ACC112 (cell line): Measurements from ENCODE around the gene PACS1.
"Not testable (repeated sequence)": the region's sequence is repeated elsewhere in the genome, so short reads cannot be mapped to it uniquely, and the experiment has no call there.

Source experiments
- H2AFZ ChIP-seq: fragments of 200-600 bp; sonication (generic); one replicate; pipeline ENCODE4 v1.6.0; 2017; ENCODE audit warnings: antibody characterized with exemption, low read length; ENCODE audit not compliant: unreplicated experiment
- H3K27ac ChIP-seq: fragments of 200-600 bp; sonication (generic); 2 replicates; pipeline ENCODE4 v1.5.1; 2014; ENCODE audit warnings: low read depth, mild to moderate bottlenecking, antibody characterized with exemption, low read length, moderate library complexity
- H3K27me3 ChIP-seq: fragments of 200-600 bp; sonication (generic); 2 replicates; pipeline ENCODE4 v1.6.1; 2014; ENCODE audit warnings: mild to moderate bottlenecking, antibody characterized with exemption, low read length, moderate library complexity, mixed read lengths; ENCODE audit not compliant: insufficient read depth
- H3K36me3 ChIP-seq: fragments of 200-600 bp; sonication (generic); 2 replicates; pipeline ENCODE4 v1.6.1; 2016; ENCODE audit warnings: mild to moderate bottlenecking, antibody characterized with exemption, low read length, moderate library complexity, mixed read lengths; ENCODE audit not compliant: insufficient read depth
- H3K4me1 ChIP-seq: fragments of 200-600 bp; sonication (generic); one replicate; pipeline ENCODE4 v1.6.1; 2016; ENCODE audit warnings: low read length, mixed read lengths; ENCODE audit not compliant: insufficient read depth, unreplicated experiment, control insufficient read depth
- H3K4me3 ChIP-seq: fragments of 200-600 bp; sonication (generic); 2 replicates; pipeline ENCODE4 v1.5.1; 2014; ENCODE audit warnings: mild to moderate bottlenecking, low read depth, low read length
- H3K79me2 ChIP-seq: fragments of 200-600 bp; sonication (generic); one replicate; pipeline ENCODE4 v1.6.0; 2016; ENCODE audit warnings: low read length; ENCODE audit not compliant: control insufficient read depth, unreplicated experiment, insufficient read depth

The PACS1 gene

DNA sequence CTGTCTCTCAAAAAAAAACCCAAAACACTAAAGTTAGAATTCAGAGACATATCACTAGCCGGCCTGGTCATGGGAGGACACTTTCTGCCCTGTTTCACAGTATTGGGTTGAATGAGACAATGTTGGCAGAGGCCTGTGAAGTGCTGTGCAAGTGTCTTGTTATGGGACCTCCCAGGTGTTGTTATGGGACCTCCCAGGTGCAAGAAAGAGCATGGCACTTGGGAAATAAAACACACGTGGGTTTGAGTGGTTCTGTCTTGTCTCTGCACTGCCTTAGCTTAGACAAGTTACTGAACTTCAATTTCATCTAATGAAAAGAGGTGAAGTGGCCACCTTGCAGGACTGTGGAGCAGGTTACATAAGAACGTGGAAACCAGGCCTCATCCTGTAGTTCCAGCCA is 169.4 kb downstream of the PACS1 start:
- no peaks in the 10 kb centered on the region for H3K79me2 ChIP-seq
- no peaks in the 10 kb centered on the region for H3K27me3 ChIP-seq
- H2AFZ ChIP-seq, result no peak overlapping the region
- 0 out of 2 replicates have a peak, but pooled peaks cover 3% of the 10 kb centered on the region for H3K36me3 ChIP-seq
- no peaks in the 10 kb centered on the region for H3K4me1 ChIP-seq
- H3K27ac ChIP-seq, result no peak overlapping the region
- no peak overlapping the region for H3K4me3 ChIP-seq

DNA sequence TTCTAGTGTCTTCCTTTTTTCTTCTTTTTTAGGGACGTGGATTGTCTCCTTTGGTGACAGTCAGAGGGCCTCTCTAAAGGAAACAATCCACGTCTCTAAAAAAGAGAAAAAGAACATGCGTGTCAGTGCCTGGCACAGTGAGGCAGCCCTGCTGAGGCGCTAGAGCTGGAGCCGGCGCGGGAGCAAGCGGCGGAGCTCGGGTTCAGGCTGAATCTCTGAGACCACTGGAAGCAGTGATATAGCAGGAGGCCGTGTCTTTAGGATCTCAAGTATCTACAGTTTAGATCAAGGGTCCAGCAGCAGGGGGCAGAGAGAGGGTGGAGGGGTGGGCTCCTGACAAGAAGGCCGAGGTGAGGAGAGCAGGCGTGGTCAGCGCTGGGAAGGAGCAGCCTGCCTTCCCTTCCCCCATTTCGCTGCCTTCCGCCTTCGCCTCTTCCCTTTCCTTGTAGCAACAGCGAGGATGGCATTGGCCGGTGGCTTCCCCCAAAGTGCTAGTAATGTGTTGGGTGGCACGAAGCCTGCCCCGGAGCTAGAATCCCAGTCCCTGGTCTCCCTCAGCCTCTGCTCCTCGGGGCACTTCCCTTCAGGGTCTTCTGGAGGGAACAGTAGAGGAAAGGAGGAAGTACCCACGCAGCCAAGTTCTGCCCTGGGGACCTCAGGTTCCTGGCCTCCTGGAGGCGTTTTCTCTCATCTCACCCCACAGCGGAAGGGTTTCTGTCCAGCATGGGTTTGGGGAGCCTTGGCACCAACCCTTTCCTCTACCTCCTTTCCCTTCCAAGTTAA is 170.1 kb downstream of the PACS1 start:
- H2AFZ ChIP-seq, result no peak overlapping the region
- no peaks in the 10 kb centered on the region for H3K79me2 ChIP-seq
- H3K4me1 ChIP-seq, result no peaks in the 10 kb centered on the region
- H3K4me3 ChIP-seq, result no peak overlapping the region
- H3K27me3 ChIP-seq, result no peaks in the 10 kb centered on the region
- 0 out of 2 replicates have a peak, but pooled peaks cover 3% of the 10 kb centered on the region for H3K36me3 ChIP-seq
- H3K27ac ChIP-seq, result no peak overlapping the region

DNA sequence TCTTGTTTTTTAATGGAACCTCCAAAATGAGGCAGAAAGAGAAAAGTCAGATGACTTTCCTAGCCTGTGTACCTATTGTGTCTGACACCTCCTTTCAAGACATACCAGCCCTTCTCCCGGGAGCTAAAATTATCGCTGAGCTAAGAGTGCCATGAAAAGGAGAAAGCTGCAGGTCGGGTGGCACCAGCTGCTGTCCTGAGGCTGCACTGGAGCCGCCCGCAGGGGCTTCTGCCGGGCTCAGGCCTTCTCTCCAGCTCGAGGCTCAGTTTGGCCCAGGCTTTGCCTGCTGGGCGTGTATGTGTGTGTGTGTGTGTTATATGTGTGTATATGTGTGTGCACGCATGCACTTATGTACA is 170.7 kb downstream of the PACS1 start:
- Histone ChIP-seq H3K27me3 (no peaks in the 10 kb centered on the region), H3K27ac (no peak overlapping the region), H3K4me3 (no peak overlapping the region), H3K4me1 (no peaks in the 10 kb centered on the region), H3K79me2 (no peaks in the 10 kb centered on the region), H2AFZ (no peak overlapping the region), H3K36me3 (0 out of 2 replicates have a peak, but pooled peaks cover 3% of the 10 kb centered on the region)

DNA sequence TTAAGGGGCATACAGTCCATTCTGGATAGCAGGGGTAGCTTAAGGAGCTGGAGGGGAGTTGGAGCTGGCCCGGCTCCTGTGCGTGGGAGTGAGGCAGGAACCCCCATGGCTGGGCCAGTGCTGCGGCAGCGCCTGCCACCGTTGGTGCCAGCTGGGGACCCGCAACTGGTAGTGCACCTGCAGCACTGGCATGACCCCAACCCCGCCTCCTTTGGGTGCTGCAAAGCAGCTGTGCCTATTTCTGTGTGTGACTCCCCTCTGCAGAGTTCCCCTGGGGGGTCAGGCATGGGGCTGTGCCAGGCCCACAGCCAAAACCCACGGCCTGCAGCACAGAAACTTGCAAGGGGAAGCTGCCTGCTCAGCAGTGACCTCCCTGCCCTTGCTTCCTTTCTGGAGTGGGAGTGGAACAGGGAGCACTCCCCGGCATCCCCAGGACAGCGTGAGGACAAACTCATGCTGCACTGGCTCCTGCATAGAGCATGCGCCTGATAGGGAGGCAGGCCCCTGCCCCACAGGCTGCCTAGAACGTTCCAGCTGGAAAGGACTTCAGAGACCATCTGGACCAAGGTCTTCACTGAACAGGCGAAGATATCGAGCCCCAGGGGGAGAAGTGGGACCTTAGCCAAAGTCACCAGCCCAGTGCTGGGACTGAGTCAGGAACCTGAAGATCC is 172.2 kb downstream of the PACS1 start:
- H3K36me3 ChIP-seq, result 0 out of 2 replicates have a peak, but pooled peaks cover 3% of the 10 kb centered on the region
- H3K27ac ChIP-seq, result no peak overlapping the region

DNA sequence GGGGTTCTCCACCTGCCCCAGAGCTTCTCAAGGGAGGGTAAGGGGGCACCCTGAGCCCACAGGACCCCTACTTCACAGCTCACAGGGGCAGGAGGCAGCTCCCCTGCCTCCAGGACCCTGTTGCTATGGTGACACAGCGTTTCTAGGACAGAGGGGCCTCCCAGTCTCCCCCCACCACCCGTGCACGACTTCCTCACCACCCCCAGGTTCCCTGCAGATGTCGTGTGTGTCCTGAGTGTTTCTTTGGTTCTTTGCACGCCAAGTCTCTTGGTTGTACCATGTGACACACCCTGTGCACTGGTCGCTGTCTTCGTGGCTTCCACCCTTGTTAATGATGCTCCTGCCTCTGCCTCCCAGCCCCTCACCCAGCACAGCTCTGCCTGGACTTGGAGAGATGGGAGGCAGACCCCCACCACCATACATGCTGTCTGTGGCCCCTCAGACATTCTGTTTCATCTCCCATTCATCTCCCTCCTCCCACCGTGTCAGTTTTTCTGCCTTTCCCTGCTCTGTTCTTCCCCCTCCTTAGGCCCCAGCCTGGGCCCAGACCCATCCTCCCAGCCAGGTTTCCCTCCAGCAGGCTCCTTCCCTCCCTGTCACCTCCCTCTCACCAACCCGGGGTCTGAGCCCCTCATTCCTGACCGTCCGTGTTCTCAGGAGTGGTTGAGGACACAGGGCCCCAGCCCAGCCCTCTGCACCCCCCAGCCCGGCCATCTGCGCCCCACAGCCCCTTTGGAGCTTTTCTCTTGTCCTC is 173.9 kb downstream of the PACS1 start:
- 0 out of 2 replicates have a peak, but pooled peaks cover 3% of the 10 kb centered on the region for H3K36me3 ChIP-seq
- H3K27me3 ChIP-seq, result no peaks in the 10 kb centered on the region
- no peak overlapping the region for H2AFZ ChIP-seq
- H3K79me2 ChIP-seq, result no peaks in the 10 kb centered on the region
- no peaks in the 10 kb centered on the region for H3K4me1 ChIP-seq
- H3K27ac ChIP-seq, result no peak overlapping the region
- H3K4me3 ChIP-seq, result no peak overlapping the region

More for the DNA sequence above, 172.2 kb downstream of the PACS1 start:
- Histone ChIP-seq H3K79me2 (no peaks in the 10 kb centered on the region), H2AFZ (no peak overlapping the region), H3K27me3 (no peaks in the 10 kb centered on the region), H3K4me1 (no peaks in the 10 kb centered on the region), H3K4me3 (no peak overlapping the region)

DNA sequence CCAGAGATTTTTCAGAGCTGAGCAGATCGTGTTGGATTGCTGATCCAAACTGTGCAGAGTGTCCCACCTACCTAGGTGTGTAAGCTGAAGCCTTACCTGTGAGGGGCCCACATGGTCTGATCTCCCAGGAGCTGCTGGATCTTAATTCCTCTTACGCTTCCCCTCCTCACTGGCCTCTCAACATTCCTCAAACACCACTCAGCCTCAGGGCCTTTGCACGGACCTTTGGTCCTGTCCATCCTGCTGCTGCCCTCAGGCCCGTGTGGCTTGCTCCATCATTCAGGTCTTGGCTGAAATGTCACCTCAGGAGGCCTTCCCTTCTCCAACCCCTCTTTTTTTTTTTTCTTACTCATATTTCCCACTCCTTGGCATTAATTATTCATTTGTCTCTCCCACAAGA is 177.2 kb downstream of the PACS1 start:
- peaks cover 3% of the 10 kb centered on the region; the same call in 1 of the 2 replicates for H3K36me3 ChIP-seq

DNA sequence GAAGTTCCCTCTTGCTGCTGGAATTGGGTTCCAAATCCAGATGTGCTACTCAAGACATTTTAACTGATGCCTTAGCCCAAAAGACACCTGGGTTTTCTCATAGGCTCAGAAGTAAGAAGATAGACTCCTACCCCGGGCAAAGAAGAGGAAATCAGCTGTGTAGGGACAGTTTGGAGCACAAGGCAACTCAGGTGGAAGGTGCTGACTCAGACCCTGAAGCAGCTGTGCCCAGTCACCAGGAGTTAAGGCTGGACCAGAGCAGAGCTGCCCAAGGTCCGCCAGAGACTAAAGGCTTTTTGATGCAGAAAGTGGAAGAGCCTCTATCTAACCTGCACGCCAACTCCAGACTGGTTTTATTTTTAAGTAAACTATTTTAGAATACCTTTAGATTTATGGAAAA is 177.7 kb downstream of the PACS1 start:
- Histone ChIP-seq H2AFZ (no peak overlapping the region), H3K4me3 (no peak overlapping the region), H3K79me2 (no peaks in the 10 kb centered on the region), H3K4me1 (no peaks in the 10 kb centered on the region), H3K27me3 (no peaks in the 10 kb centered on the region), H3K36me3 (no peaks in the 10 kb centered on the region; the same call in 1 of the 2 replicates), H3K27ac (no peak overlapping the region)

More for the DNA sequence above, 177.2 kb downstream of the PACS1 start:
- H3K4me3 ChIP-seq, result no peak overlapping the region
- no peak overlapping the region for H3K27ac ChIP-seq
- H3K4me1 ChIP-seq, result no peaks in the 10 kb centered on the region
- H3K79me2 ChIP-seq, result no peaks in the 10 kb centered on the region
- H3K27me3 ChIP-seq, result no peaks in the 10 kb centered on the region
- H2AFZ ChIP-seq, result no peak overlapping the region

DNA sequence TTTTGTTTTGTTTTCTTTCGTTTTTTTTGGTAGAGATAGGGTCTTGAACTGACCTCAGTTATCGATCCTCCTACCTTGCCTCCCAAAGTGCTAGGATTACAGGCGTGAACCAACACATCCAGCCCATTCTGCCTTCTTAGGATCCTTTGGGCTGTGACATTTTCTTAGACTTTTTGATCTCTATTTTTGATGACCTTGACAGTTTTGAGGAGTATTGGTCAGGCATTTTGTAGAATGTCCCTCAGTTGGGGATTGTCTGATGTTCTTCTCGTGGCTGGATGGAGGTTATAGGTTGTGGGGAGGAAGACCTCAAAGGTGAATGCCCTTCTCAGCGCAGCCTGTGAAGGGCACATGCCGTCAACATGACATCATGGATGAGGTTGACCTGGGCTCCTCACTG is 178.8 kb downstream of the PACS1 start:
- Histone ChIP-seq H3K27me3 (no peaks in the 10 kb centered on the region), H3K27ac (no peak overlapping the region), H2AFZ (no peak overlapping the region), H3K4me3 (no peak overlapping the region), H3K36me3 (no peaks in the 10 kb centered on the region; the same call in 1 of the 2 replicates), H3K4me1 (no peaks in the 10 kb centered on the region), H3K79me2 (no peaks in the 10 kb centered on the region)

DNA sequence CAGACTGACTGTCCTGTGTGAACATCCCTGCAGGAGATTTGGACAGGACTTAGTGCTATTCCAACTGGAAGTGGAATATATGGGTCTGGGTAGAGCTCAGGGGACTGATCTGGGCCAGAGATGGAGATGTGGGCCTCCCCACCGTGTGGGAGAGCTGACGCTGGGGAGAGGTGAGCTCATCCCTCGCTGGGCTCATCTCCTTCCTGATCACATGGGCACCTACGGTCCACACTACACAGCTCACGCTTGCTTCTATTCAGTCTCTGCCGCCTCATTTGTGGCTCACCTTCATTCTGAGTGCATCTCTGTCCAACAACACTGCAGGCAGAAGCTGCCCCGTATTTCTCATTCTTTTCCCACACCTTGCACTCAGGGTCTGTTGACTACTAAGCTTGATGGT is 181.7 kb downstream of the PACS1 start:
- H2AFZ ChIP-seq, result no peak overlapping the region

DNA sequence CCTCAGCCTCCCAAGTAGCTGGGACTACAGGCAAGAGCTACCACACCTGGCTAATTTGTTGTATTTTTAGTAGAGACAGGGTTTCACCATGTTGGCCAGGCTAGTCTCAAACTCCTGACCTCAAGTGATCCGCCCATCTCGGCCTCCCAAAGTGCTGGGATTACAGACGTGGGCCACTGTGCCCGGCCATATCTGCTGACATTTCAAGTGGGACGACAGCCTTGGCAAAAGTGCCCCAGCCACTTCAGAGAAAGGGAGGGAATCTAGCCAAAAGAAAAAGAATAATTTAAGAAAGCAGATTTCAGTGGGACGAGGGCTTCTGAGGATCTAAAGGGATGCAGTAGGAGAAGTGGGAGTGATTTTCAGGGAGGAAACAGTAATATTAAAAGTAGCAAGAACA is 183.0 kb downstream of the PACS1 start:
- not testable (repeated sequence) for H3K36me3 ChIP-seq, H3K27me3 ChIP-seq, H3K4me3 ChIP-seq, H3K79me2 ChIP-seq, H3K4me1 ChIP-seq, H2AFZ ChIP-seq, H3K27ac ChIP-seq

More for the DNA sequence above, 181.7 kb downstream of the PACS1 start:
- no peak overlapping the region for H3K27ac ChIP-seq
- H3K36me3 ChIP-seq, result no peaks in the 10 kb centered on the region; the same call in 1 of the 2 replicates
- H3K4me3 ChIP-seq, result no peak overlapping the region
- H3K79me2 ChIP-seq, result no peaks in the 10 kb centered on the region
- H3K4me1 ChIP-seq, result no peaks in the 10 kb centered on the region
- H3K27me3 ChIP-seq, result no peaks in the 10 kb centered on the region
